Kidney epithelial cell (primary cell): ENCODE data around the gene ADARB1. TPM values are rescaled to one million over a fixed set of nuclear protein-coding genes. Genes with fewer than 3 reads are reported as not detected.

Source experiments
- DNase-seq: peaks from one replicate; pipeline ENCODE4 v3.0.0-alpha.2; 2010; ENCODE audit warnings: low read depth
- H3K27me3 ChIP-seq: 2 replicates; pipeline ENCODE4 v1.6.0; 2011; ENCODE audit warnings: low read length; ENCODE audit not compliant: control insufficient read depth, insufficient read depth
- H3K36me3 ChIP-seq: 2 replicates; pipeline ENCODE4 v1.5.1; 2011; ENCODE audit warnings: low read length; ENCODE audit not compliant: control insufficient read depth, insufficient read depth
- H3K4me3 ChIP-seq: 2 replicates; pipeline ENCODE4 v1.5.1; 2011; ENCODE audit warnings: low read depth, mild to moderate bottlenecking, control low read depth, low read length
- total RNA-seq: library from RNA; depleted of rRNA; stranded (reverse); fragments of >200 nt; gene quantifications from 2 replicates; pipeline ENCODE4 v1.2.3, GENCODE V29; 2015
- TF ChIP-seq, protein P1 (sequence below): IDR thresholded peaks from 2 replicates; pipeline ENCODE4 v1.5.1; 2011; ENCODE audit warnings: mild to moderate bottlenecking, moderate library complexity, low read length, control low read depth, inconsistent platforms; ENCODE audit not compliant: insufficient read depth, poor library complexity, severe bottlenecking

Gene ADARB1
- total RNA-seq, 1 donor from 2014 or later = 6.9 TPM

DNA sequence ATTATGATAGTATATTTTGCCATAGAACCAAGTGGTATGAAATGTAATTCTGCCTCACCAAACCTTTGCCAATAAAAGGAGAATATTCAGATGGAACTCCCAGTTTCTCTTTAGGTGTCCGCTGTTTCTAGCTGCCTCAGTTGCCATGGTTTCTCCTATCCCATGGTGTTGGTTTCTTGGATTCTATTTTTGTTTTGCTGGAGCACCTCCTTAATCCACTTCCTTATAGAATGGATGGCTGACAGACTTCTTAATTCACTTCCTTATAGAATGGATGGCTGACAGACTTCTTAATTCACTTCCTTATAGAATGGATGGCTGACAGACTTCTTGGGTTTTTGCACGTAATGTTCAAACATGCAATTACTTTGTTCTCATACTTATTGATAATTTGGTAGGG is 43.7 kb downstream of the ADARB1 start:
- no peaks in the 10 kb centered on the region for H3K36me3 ChIP-seq
- no peak overlapping the region for H3K4me3 ChIP-seq
- no peak for DNase-seq
- H3K27me3 ChIP-seq = no peaks in the 10 kb centered on the region
- TF ChIP-seq, protein P1, sequence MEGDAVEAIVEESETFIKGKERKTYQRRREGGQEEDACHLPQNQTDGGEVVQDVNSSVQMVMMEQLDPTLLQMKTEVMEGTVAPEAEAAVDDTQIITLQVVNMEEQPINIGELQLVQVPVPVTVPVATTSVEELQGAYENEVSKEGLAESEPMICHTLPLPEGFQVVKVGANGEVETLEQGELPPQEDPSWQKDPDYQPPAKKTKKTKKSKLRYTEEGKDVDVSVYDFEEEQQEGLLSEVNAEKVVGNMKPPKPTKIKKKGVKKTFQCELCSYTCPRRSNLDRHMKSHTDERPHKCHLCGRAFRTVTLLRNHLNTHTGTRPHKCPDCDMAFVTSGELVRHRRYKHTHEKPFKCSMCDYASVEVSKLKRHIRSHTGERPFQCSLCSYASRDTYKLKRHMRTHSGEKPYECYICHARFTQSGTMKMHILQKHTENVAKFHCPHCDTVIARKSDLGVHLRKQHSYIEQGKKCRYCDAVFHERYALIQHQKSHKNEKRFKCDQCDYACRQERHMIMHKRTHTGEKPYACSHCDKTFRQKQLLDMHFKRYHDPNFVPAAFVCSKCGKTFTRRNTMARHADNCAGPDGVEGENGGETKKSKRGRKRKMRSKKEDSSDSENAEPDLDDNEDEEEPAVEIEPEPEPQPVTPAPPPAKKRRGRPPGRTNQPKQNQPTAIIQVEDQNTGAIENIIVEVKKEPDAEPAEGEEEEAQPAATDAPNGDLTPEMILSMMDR = no peak

DNA sequence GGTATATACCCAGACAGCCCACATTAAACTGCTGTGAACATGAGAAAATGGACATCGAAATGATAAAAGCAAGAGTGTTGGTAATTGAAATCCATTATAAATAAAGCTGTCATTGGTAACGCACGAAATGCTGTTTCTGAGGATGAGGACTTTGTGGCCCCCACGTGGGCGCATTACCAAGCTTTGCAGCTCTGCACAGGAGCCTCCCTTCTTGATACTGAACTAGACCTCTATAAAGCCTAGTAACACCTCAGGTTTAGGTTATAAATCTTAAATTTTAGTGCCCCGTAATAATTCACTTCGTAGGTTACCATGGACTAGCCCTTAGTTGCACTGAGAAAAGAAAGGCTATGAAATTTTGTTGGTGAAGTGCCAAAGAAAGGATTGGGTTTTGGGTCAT is 45.4 kb downstream of the ADARB1 start:
- Histone ChIP-seq H3K27me3 (no peaks in the 10 kb centered on the region), H3K36me3 (no peaks in the 10 kb centered on the region), H3K4me3 (no peak overlapping the region)
- TF ChIP-seq, protein P1 = no peak
- no peak for DNase-seq

DNA sequence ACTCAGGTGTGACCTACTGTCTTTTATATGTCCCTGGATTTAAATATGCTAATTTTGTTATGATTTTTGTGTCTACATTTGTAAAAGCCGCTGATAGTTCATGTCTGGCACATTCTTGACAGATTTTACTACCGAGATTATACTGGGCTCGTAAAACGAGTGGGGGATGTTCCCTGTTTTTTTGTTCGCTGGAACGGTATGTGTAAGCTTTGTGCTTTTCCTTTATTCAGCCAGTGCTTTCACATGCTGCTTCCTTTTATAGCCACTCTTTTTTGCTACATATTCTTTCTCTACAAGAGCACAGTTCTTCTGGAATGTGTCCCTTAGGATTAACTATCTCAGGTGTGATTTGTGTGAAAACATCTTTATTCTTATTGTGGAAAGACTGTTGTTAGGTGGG is 46.6 kb downstream of the ADARB1 start:
- TF ChIP-seq, protein P1 = no peak
- H3K27me3 ChIP-seq = no peaks in the 10 kb centered on the region
- DNase-seq = no peak
- H3K36me3 ChIP-seq = no peaks in the 10 kb centered on the region
- H3K4me3 ChIP-seq = no peak overlapping the region

DNA sequence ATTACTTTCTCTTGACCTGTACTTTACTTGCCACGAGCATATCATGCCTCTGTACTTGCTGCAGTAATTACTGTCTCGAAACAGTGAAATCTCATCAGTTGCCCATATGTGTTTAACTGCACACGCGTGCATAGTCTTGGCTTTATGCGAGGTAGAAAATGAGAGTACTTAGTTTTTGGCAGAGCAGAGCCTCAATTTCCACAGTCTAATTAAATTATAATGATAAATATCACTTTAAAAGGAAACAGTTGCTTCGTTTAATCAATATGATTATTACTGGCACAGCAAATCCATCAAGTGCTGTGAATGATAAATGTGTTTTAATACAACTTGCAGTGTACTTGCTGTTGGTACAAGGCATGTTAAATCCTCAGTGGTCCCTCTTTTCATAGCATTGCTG is 47.6 kb downstream of the ADARB1 start:
- H3K36me3 ChIP-seq = no peaks in the 10 kb centered on the region
- TF ChIP-seq, protein P1 = no peak

DNA sequence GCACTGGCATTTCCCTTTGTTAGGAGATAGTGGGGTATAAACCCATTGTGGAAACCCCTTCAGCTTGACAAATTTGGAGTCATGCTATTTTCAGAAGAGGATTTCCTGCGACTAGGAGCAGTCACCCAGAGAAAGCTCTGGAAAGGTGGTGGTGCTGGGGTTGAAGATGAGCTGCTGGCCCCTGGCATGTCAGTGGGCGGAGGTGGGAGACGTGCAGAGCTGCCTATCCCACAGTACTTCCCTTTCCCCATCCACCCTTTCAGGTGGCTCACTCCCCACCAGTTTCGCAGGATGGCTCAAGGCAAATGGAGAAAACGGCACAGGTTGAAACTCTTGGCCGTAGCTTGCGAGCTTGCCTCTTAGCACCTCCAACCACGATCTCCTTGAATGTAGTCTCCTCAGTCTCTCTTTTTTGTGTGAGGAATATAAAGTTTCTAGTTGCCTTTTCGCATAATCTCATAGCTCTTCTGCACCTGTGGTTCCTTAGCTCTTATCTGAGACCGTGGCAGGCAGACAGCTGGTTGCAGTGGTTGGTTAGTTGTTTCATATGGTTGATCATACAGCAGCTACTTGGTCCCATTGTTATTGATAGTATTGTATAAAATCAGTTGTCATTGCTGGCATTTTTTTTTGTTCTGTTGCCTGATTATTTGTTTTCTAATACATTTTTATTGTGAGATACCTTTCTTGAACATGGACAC is 48.2 kb downstream of the ADARB1 start:
- Histone ChIP-seq H3K4me3 (no peak overlapping the region), H3K36me3 (no peaks in the 10 kb centered on the region)

More for the DNA sequence above, 47.6 kb downstream of the ADARB1 start:
- H3K4me3 ChIP-seq = no peak overlapping the region
- peaks cover 5% of the 10 kb centered on the region for H3K27me3 ChIP-seq
- DNase-seq = no peak

More for the DNA sequence above, 48.2 kb downstream of the ADARB1 start:
- H3K27me3 ChIP-seq = peaks cover 5% of the 10 kb centered on the region
- DNase-seq = no peak
- TF ChIP-seq, protein P1 = no peak
